Liver (tissue), 3 donors: ENCODE measurements around the gene ELL.

Experiments used
- CTCF ChIP-seq: fragments of 150-350 bp; IDR thresholded peaks from 2 replicates; pipeline ENCODE4 v1.5.1; 2017; ENCODE audit warnings: improper control_type of control experiment, low read depth, low read length; ENCODE audit not compliant: missing input control
- EGR1 ChIP-seq, 2 donors: IDR thresholded peaks; 2 replicates each; pipeline ENCODE4 v1.6.1; 2016 to 2018; ENCODE audit warnings: antibody characterized with exemption in 2 of 2, low read depth in 2 of 2
- REST ChIP-seq: IDR thresholded peaks from 2 replicates; pipeline ENCODE4 v1.6.1; 2016; ENCODE audit warnings: antibody characterized with exemption, mild to moderate bottlenecking
- SP1 ChIP-seq: IDR thresholded peaks from 2 replicates; pipeline ENCODE4 v1.6.1; 2018; ENCODE audit warnings: antibody characterized with exemption, mild to moderate bottlenecking
- YY1 ChIP-seq: IDR thresholded peaks from 2 replicates; pipeline ENCODE4 v1.6.1; 2016; ENCODE audit warnings: antibody characterized with exemption, mild to moderate bottlenecking
- donor health status: healthy.
- donor health status: healthy.

GRCh38 chr19:18392926-18393325 lies 128.9 kb downstream of the ELL start:
- TF ChIP-seq CTCF (no peak), SP1 (no peak), REST (no peak), YY1 (no peak), EGR1 (IDR thresholded peaks at IDR 0.05; ENCODE audit: low read depth in 2 of 2) (no peak)
